Spleen (tissue), 7 donors: Measurements from ENCODE around the gene PDLIM7.

ENCODE experiments used
- CTCF ChIP-seq, 11 experiments: fragments of 200-600 bp in 7 of 11; fragments of 450-650 bp in 4 of 11; sonication (generic) in 4 of 11; IDR thresholded peaks in 8 of 11; conservative IDR thresholded peaks in 3 of 11; 1 replicate in 7 of 11; 2 replicates in 4 of 11; pipeline versions ENCODE4 v1.4.0 to v1.8.0; 2016 to 2021; ENCODE audit warnings: antibody characterized with exemption in 11 of 11, inconsistent platforms in 4 of 11, mild to moderate bottlenecking in 1 of 11
- POLR2A ChIP-seq, 3 donors: fragments of 450-650 bp; IDR thresholded peaks; one replicate each; pipeline ENCODE4 v1.5.1; 2017; ENCODE audit warnings: antibody characterized with exemption in 3 of 3, mild to moderate bottlenecking in 1 of 3
- donor health status: DM: no; HTN: no; CAD: no; lungs with moderate emphysema.
- donor health status: DM: no; HTN: no; CAD: no.
- donor health status: DM: no; HTN: no; CAD: no.

DNA sequence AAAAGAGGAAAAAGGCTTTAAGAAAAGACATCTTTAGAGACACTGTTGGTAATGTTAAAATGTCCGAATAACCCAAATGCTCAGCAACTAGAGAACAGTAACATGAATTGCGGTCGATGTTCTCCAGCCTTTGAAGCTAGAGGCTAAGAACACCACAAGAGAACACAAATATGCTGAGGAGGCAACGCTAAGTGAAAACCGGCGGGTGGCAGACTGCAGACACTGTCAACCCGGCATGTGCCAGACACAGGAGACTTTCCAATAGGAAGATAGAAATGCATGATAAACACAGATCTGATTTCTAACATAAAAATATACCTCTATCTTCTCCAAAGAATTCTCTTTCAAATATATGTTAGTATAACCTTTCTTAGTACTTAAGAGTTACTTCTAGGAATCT, 37.7 kb upstream of the PDLIM7 start:
- no peak for TF ChIP-seq CTCF (IDR thresholded peaks at IDR 0.05 in 8 of 11, conservative IDR thresholded peaks at IDR 0.05 in 3 of 11)
- TF ChIP-seq POLR2A (IDR thresholded peaks at IDR 0.05): no peak
